Right lobe of liver (tissue), 6 donors: Measurements from ENCODE around the gene NUMB. TPM values are rescaled to one million over a fixed set of nuclear protein-coding genes. Genes with fewer than 3 reads are reported as not detected.

ENCODE experiments used
- ATAC-seq, 4 donors: fragments of 200-7000 bp; cut with Tn5 transposase; one replicate each; pipeline ENCODE4 v1.9.1; 2020; ENCODE audit warnings: mild to moderate bottlenecking in 4 of 4, moderate library complexity in 4 of 4
- DNase-seq, 3 donors: peaks; one replicate each; pipeline ENCODE4 v3.0.0-alpha.2; 2020
- H3K27ac ChIP-seq, 3 donors: fragments of 200-600 bp; one replicate each; pipeline ENCODE4 v1.8.0; 2022
- H3K27me3 ChIP-seq, 2 donors: fragments of 200-600 bp; one replicate each; pipeline ENCODE4 v1.8.0; 2022
- H3K36me3 ChIP-seq, 4 donors: fragments of 200-600 bp; sonication (generic) in 1 of 4; one replicate each; pipeline versions ENCODE4 v1.5.1 to v1.8.0; 2017 to 2022; ENCODE audit warnings: control low read depth in 1 of 4
- H3K4me1 ChIP-seq, 4 donors: fragments of 200-600 bp; sonication (generic) in 1 of 4; one replicate each; pipeline versions ENCODE4 v1.5.1 to v1.8.0; 2017 to 2022; ENCODE audit warnings: control low read depth in 1 of 4
- H3K4me3 ChIP-seq, 3 donors: fragments of 200-600 bp; one replicate each; pipeline ENCODE4 v1.8.0; 2022
- H3K9me3 ChIP-seq, 4 donors: fragments of 200-600 bp; sonication (generic) in 1 of 4; one replicate each; pipeline versions ENCODE4 v1.5.1 to v1.8.0; 2017 to 2022; ENCODE audit warnings: control low read depth in 1 of 4
- POLR2A ChIP-seq: fragments of 450-650 bp; IDR thresholded peaks from one replicate; pipeline ENCODE4 v1.6.1; 2017; ENCODE audit warnings: antibody characterized with exemption, mild to moderate bottlenecking
- WGBS: methylation state at CpG from one replicate; pipeline ENCODE4 v1.1.6; 2018; ENCODE audit warnings: low coverage, low lambda C conversion rate; ENCODE audit not compliant: insufficient coverage; ENCODE audit errors: missing lambda C conversion rate; 5-methylcytosine and 5-hydroxymethylcytosine counted together
- intact Hi-C, 2 donors: fragments of 100-400 bp; cut with DNase I; formaldehyde crosslinking; loops; one replicate each; pipeline versions ENCODE4 v1.11.2 to v1.14.1; 2022
- total RNA-seq, 6 experiments: library from RNA; depleted of rRNA in 2 of 6; stranded (reverse); fragments of >200 nt in 2 of 6; fragmentation: NEBNext Ultra II Directional in 3 of 6; extraction: Animal tissue kit (Norgen Biotek cat#: 25700) in 3 of 6; gene quantifications; one replicate each; pipeline versions ENCODE4 v1.1.0 to v1.2.4, GENCODE V29; 2016 to 2023
- TF ChIP-seq, protein P1 (sequence below), 4 donors: fragments of 200-600 bp in 3 of 4; fragments of 450-650 bp in 1 of 4; IDR thresholded peaks; one replicate each; pipeline versions ENCODE4 v1.5.1 to v1.8.0; 2016 to 2022; ENCODE audit warnings: antibody characterized with exemption in 4 of 4, mild to moderate bottlenecking in 2 of 4
- donor health status: DM: no; HTN: yes; CAD: no.
- donor health status: DM: no; HTN: no; CAD: no.
- donor health status: DM: no; HTN: no; CAD: no.
- donor health status: DM: no; HTN: yes; CAD: no.
- donor health status: DM: no; HTN: yes; CAD: no.

Gene NUMB
- total RNA-seq, 6 experiments from 2014 or later, result 28.3 to 48.4 (median 43.7) TPM

- H3K27ac ChIP-seq, result no peak overlapping the region
- WGBS, result 91% methylated on average over 4 of the region's 4 CpGs
- no peaks in the 10 kb centered on the region for H3K36me3 ChIP-seq
- no peaks in the 10 kb centered on the region for H3K27me3 ChIP-seq
- ATAC-seq (no peak), DNase-seq (no peak)
- no peak overlapping the region for H3K4me3 ChIP-seq
- H3K4me1 ChIP-seq, result no peaks in the 10 kb centered on the region
- TF ChIP-seq, protein P1, sequence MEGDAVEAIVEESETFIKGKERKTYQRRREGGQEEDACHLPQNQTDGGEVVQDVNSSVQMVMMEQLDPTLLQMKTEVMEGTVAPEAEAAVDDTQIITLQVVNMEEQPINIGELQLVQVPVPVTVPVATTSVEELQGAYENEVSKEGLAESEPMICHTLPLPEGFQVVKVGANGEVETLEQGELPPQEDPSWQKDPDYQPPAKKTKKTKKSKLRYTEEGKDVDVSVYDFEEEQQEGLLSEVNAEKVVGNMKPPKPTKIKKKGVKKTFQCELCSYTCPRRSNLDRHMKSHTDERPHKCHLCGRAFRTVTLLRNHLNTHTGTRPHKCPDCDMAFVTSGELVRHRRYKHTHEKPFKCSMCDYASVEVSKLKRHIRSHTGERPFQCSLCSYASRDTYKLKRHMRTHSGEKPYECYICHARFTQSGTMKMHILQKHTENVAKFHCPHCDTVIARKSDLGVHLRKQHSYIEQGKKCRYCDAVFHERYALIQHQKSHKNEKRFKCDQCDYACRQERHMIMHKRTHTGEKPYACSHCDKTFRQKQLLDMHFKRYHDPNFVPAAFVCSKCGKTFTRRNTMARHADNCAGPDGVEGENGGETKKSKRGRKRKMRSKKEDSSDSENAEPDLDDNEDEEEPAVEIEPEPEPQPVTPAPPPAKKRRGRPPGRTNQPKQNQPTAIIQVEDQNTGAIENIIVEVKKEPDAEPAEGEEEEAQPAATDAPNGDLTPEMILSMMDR (IDR thresholded peaks at IDR 0.05), result no peak
- TF ChIP-seq POLR2A, result no peak
- intact Hi-C loops, result no loop called here
- H3K9me3 ChIP-seq, result no peaks in the 10 kb centered on the region
Measured at GRCh38 chr14:73383356-73383755, 75.0 kb downstream of the NUMB start.

DNA sequence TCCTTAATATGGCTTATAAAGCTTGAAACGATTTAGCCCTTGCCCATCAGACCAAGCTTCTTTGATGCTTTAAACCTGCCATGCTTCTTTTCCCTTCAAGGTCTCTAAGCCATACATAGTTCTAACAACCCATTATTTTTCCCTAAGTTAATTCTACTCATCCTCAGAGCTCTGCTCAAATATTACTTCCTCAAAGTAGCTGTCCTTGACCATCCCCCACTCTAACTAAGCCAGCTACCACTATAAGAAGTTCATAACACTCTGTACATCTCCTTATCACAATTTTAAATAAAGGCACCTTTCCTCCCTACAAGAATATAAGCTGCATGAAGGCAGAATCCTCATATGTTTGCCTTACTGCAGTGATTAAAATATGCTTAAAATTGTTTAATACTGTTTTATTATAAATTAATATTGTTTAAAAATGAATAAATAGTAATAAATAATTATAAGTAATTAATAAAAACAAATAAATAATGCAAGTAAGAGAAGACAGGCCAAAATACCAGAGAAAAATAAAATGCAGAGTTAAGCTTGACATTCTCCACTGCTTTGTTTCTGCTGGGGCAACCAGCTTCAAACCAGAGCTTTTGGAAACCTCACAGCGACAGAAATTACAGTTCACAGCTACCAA is 76.8 kb downstream of the NUMB start:
- Histone ChIP-seq H3K27me3 (no peaks in the 10 kb centered on the region), H3K9me3 (no peaks in the 10 kb centered on the region), H3K4me1 (no peaks in the 10 kb centered on the region), H3K27ac (no peak overlapping the region), H3K4me3 (no peak overlapping the region), H3K36me3 (no peaks in the 10 kb centered on the region)
- 86% methylated on average over 1 of the region's 2 CpGs for WGBS
- TF ChIP-seq POLR2A, result no peak
- TF ChIP-seq, protein P1 (IDR thresholded peaks at IDR 0.05), result no peak
- DNase-seq (no peak), ATAC-seq (no peak)
- intact Hi-C loops, result no loop called here

GRCh38 chr14:73376585-73376984 is 81.8 kb downstream of the NUMB start:
- Histone ChIP-seq H3K9me3 (no peaks in the 10 kb centered on the region), H3K4me3 (no peak overlapping the region), H3K4me1 (no peaks in the 10 kb centered on the region), H3K27ac (no peak overlapping the region), H3K36me3 (no peaks in the 10 kb centered on the region), H3K27me3 (no peaks in the 10 kb centered on the region)
- TF ChIP-seq, protein P1 (IDR thresholded peaks at IDR 0.05), result no peak
- TF ChIP-seq POLR2A, result no peak
- DNase-seq (no peak), ATAC-seq (no peak)
- intact Hi-C loops, result no loop called here

- Histone ChIP-seq H3K9me3 (no peaks in the 10 kb centered on the region), H3K27me3 (no peaks in the 10 kb centered on the region), H3K4me1 (no peaks in the 10 kb centered on the region), H3K4me3 (no peak overlapping the region), H3K36me3 (no peaks in the 10 kb centered on the region), H3K27ac (no peak overlapping the region)
- WGBS, result 21% methylated on average over 1 of the region's 1 CpG
- intact Hi-C loops, result no loop called here
- DNase-seq (no peak), ATAC-seq (no peak)
- TF ChIP-seq, protein P1 (IDR thresholded peaks at IDR 0.05), result no peak
- no peak for TF ChIP-seq POLR2A
Measured at GRCh38 chr14:73375861-73376260, 82.5 kb downstream of the NUMB start.

DNA sequence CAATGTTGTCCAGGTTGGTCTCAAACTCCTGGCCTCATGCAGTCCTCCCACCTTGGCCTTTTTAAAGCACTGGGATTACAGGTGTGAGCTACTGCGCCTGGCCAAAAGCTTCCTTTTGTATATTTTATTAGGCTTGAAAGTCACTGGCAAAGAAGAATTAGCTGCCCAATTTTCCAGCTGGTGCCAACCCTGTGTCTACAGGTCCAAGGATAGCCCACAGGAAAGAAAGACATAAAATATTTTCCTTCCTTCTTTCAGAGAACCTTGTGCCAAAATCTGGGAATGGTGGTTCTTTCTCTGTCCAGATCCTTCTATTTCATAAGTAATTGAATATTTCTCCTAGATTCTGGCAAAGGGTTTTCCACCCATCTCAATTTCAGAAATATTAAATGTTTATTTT is 84.1 kb downstream of the NUMB start:
- Histone ChIP-seq H3K4me3 (no peak overlapping the region), H3K27ac (no peak overlapping the region), H3K4me1 (no peaks in the 10 kb centered on the region), H3K9me3 (no peaks in the 10 kb centered on the region), H3K27me3 (no peaks in the 10 kb centered on the region), H3K36me3 (no peaks in the 10 kb centered on the region)
- intact Hi-C loops, result no loop called here
- ATAC-seq (no peak), DNase-seq (no peak)
- TF ChIP-seq, protein P1 (IDR thresholded peaks at IDR 0.05), result no peak
- no peak for TF ChIP-seq POLR2A
- 86% methylated on average over 1 of the region's 1 CpG for WGBS
